GM19395 (cell line): Measurements from ENCODE around the gene KLF2.

ENCODE experiments used
- ATAC-seq: cut with Tn5 transposase; IDR thresholded peaks from one replicate; pipeline ENCODE4 v1.9.1; 2021; ENCODE audit warnings: mild to moderate bottlenecking, moderate library complexity; ENCODE audit not compliant: unreplicated experiment

Gene KLF2

GRCh38 chr19:16375157-16375935 lies 50.7 kb downstream of the KLF2 start:
- ATAC-seq: no peak

- ATAC-seq: no peak
Observed at GRCh38 chr19:16375936-16376185, 51.2 kb downstream of the KLF2 start.

- no peak for ATAC-seq
Observed at GRCh38 chr19:16376241-16376640, 51.6 kb downstream of the KLF2 start.

- ATAC-seq: no peak
Observed at GRCh38 chr19:16376649-16377048, 52.0 kb downstream of the KLF2 start.

- no peak for ATAC-seq
Observed at GRCh38 chr19:16377521-16377920, 52.9 kb downstream of the KLF2 start.
